ENCODE data around the gene GALM. TPM values are rescaled to one million over a fixed set of nuclear protein-coding genes. Genes with fewer than 3 reads are reported as not detected.
A peak's percentile ranks its signal among the peaks of the same experiment; 100 is the strongest.

The GALM gene
- total RNA-seq (2021; fragmentation: NEBNext Ultra II Directional; extraction: Animal tissue kit (Norgen Biotek cat#: 25700)) (12.0 and 13.1 TPM in 2 replicates), polyA plus RNA-seq (2011; rRNA removed) (7.3 and 9.9 TPM in 2 replicates), polyA minus RNA-seq (2011; rRNA and poly(A)+ RNA removed) (13.2 and 14.2 TPM in 2 replicates)
- 13.9 TPM for polyA plus RNA-seq (2011; cell fraction: cytosol; rRNA removed)
- 4.1 TPM for polyA plus RNA-seq (2011; cell fraction: nucleus; rRNA removed)
- 10.5 to 12.9 TPM (median 11.2 TPM) in 4 replicates for polyA plus RNA-seq (2012, experiment 1 of 2)
- polyA plus RNA-seq (2012, experiment 2 of 2) = 7.2 TPM
- 8.9 TPM for polyA plus RNA-seq (2013, experiment 1 of 2)
- 9.3 TPM for polyA plus RNA-seq (2013, experiment 2 of 2)
- 9.0 TPM for polyA minus RNA-seq (2011; cell fraction: cytosol; rRNA and poly(A)+ RNA removed)
- 11.6 TPM for polyA minus RNA-seq (2011; cell fraction: nucleus; rRNA and poly(A)+ RNA removed)
- long read RNA-seq, experiment 1, partial matches to known transcripts = 0 of 4 reads
- long read RNA-seq, experiment 1, other reads (novel, unspliced or antisense) = 1 of 4 reads
- long read RNA-seq, experiment 2, transcript GALM-201 (7 exons, 2,484 nt) = major isoform, 14 of 17 reads
- long read RNA-seq, experiment 2, partial matches to known transcripts = 3 of 17 reads
- long read RNA-seq, experiment 2, other reads (novel, unspliced or antisense) = 0 of 17 reads

DNA sequence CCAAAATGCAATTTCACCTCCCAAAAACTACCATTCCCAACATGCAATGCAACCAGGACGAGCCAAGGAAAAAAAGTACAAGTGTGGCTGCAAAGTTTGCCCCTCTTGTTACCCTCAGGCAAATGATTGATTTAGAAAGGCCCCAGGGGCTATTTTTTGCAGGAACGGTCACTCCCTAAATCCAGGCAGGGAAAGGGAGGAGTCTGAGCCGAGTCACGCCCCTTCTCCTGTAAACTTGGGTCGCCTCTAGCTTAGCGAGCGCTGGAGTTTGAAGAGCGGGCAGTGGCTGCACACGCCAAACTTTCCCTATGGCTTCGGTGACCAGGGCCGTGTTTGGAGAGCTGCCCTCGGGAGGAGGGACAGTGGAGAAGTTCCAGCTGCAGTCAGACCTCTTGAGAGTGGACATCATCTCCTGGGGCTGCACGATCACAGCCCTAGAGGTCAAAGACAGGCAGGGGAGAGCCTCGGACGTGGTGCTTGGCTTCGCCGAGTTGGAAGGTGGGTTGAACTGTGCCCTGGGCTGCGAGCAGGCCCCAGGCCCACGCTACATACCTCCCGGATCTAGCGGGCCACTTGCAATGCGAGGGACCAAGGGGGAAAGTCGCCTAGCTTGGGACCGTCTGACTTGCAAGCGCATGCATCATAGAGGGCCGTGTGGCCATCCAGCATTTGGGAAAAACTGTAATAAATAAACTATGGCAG is at the start of gene GALM:
GALM (plus strand) TSS at position 261 of the 702 bp plus-strand sequence; CDS start at position 309, 48 bp downstream.
- no peak within 1 kb of the TSS for H3K14ac ChIP-seq (ENCODE audit: insufficient read length)
- no peaks in the 10 kb centered on the region for H3K27me3 ChIP-seq (replicated peaks in 1 of 4; ENCODE audit: control insufficient read depth in 3 of 4, extremely low read depth in 1 of 4, insufficient read depth in 3 of 4, low read length in 3 of 4)
- peaks cover 0 to 7% (median 2%) of the 10 kb centered on the region in 4 experiments; a peak in 4 of 7 replicates for H3K4me1 ChIP-seq (replicated peaks in 1 of 4; ENCODE audit: control insufficient read depth in 3 of 4, insufficient read depth in 4 of 4, low read length in 3 of 4)
- H4K8ac ChIP-seq (ENCODE audit: extremely low read depth, insufficient read depth, low read length) = peak within 1 kb of the TSS; percentile 76; the same call in 1 of the 2 replicates
- no peak within 1 kb of the TSS for H2BK12ac ChIP-seq (ENCODE audit: low read depth, low read length)
- DNase-seq (ENCODE audit: low read depth in 1 of 2, low spot score in 2 of 2) (peak; percentile 80 to 81), FAIRE-seq (peak; percentile 70)
- H4K20me1 ChIP-seq (replicated peaks in 1 of 2; ENCODE audit: control insufficient read depth in 1 of 2, insufficient read depth in 2 of 2, low read length in 2 of 2) = no peaks in the 10 kb centered on the region
- H2AFZ ChIP-seq (ENCODE audit: low read length) = peak within 1 kb of the TSS; percentile 89
- no peak within 1 kb of the TSS for H2BK120ac ChIP-seq (replicated peaks; ENCODE audit: low read depth, low read length)
- peak within 1 kb of the TSS; percentile 86 to 93 for H3K4me2 ChIP-seq (ENCODE audit: insufficient read depth in 1 of 2, low read depth in 2 of 2, low read length in 2 of 2)
- peak within 1 kb of the TSS; percentile 6; the same call in 1 of the 2 replicates for H3K27ac ChIP-seq (ENCODE audit: low read depth, low read length)
- no peaks in the 10 kb centered on the region for H3K79me1 ChIP-seq (ENCODE audit: low read depth, low read length)
- H3K9me3 ChIP-seq (ENCODE audit: insufficient read depth in 2 of 2, low read depth in 1 of 2, low read length in 1 of 2) = no peaks in the 10 kb centered on the region
- no peak within 1 kb of the TSS for H4K91ac ChIP-seq (replicated peaks; ENCODE audit: insufficient read length, low read length)
- peak within 1 kb of the TSS; percentile 44 to 85 (median 76) for H3K4me3 ChIP-seq (ENCODE audit: extremely low read depth in 1 of 4, insufficient read depth in 2 of 4, low read depth in 3 of 4, low read length in 4 of 4)
- ChIA-PET POLR2A (ENCODE audit: partially characterized antibody) (interaction anchor here (0.9 to 4.0 kb wide), 6 partner anchors 15 to 85 kb away, joined by 3 to 28 read pairs (median 6); partner anchors contain the start of genes HNRNPLL and SRSF7), CTCF (ENCODE audit: partially characterized antibody) (interaction anchor here (1.0 to 1.5 kb wide), 7 partner anchors 8 to 83 kb away, joined by 3 to 5 read pairs (median 3); no protein-coding TSS in a partner anchor)
- H3K23ac ChIP-seq (ENCODE audit: insufficient read length) = no peak within 1 kb of the TSS
- no peak within 1 kb of the TSS for H2AK5ac ChIP-seq (ENCODE audit: low read depth, low read length)
- H2BK5ac ChIP-seq (ENCODE audit: low read depth, low read length) = 0 out of 2 replicates have a peak within 1 kb of the TSS, but pooled peaks have one; percentile 57
- no peak within 1 kb of the TSS for H4K5ac ChIP-seq (ENCODE audit: insufficient read length, low read depth, low read length)
- H3K79me2 ChIP-seq (ENCODE audit: control insufficient read depth in 1 of 2, insufficient read depth in 2 of 2, low read length in 2 of 2) = no peaks in the 10 kb centered on the region; a peak in 1 of 4 replicates
- H3K18ac ChIP-seq (ENCODE audit: extremely low read depth, low read length) = peak within 1 kb of the TSS; percentile 52; the same call in 1 of the 2 replicates
- H3K56ac ChIP-seq (replicated peaks; ENCODE audit: insufficient read length, low read depth, low read length) = no peak within 1 kb of the TSS
- peak within 1 kb of the TSS in 3 of 4 experiments; percentile 58 to 70 (median 61); a peak in 6 of 7 replicates for H3K9ac ChIP-seq (replicated peaks in 1 of 4; ENCODE audit: extremely low read depth in 1 of 4, low read depth in 3 of 4, low read length in 3 of 4)
- peaks cover 5% of the 10 kb centered on the region for H3K23me2 ChIP-seq (ENCODE audit: low read depth, low read length)
- no peak within 1 kb of the TSS for H2BK20ac ChIP-seq (ENCODE audit: low read length)
- WGBS, 2 experiments (ENCODE audit: extremely low coverage in 1 of 2, insufficient coverage in 1 of 2, insufficient read length in 1 of 2, insufficient replicate concordance in 2 of 2, low coverage in 1 of 2, low lambda C conversion rate in 2 of 2, missing lambda C conversion rate in 1 of 2) = 3% methylated on average over 25 of the region's 26 CpGs; no CpG with 5 or more reads in 1 of the 2 experiments
- H2BK15ac ChIP-seq (ENCODE audit: low read length) = no peak within 1 kb of the TSS
- no peak within 1 kb of the TSS for H3K4ac ChIP-seq (replicated peaks; ENCODE audit: insufficient read length, low read depth, low read length)
- H3K36me3 ChIP-seq (ENCODE audit: control insufficient read depth in 2 of 4, insufficient read depth in 4 of 4, low read length in 3 of 4) = no peaks in the 10 kb centered on the region
- TF ChIP-seq, protein P1, sequence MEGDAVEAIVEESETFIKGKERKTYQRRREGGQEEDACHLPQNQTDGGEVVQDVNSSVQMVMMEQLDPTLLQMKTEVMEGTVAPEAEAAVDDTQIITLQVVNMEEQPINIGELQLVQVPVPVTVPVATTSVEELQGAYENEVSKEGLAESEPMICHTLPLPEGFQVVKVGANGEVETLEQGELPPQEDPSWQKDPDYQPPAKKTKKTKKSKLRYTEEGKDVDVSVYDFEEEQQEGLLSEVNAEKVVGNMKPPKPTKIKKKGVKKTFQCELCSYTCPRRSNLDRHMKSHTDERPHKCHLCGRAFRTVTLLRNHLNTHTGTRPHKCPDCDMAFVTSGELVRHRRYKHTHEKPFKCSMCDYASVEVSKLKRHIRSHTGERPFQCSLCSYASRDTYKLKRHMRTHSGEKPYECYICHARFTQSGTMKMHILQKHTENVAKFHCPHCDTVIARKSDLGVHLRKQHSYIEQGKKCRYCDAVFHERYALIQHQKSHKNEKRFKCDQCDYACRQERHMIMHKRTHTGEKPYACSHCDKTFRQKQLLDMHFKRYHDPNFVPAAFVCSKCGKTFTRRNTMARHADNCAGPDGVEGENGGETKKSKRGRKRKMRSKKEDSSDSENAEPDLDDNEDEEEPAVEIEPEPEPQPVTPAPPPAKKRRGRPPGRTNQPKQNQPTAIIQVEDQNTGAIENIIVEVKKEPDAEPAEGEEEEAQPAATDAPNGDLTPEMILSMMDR (IDR thresholded peaks at IDR 0.05; ENCODE audit: control extremely low read depth in 1 of 3, insufficient read depth in 1 of 3, low read depth in 1 of 3, low read length in 3 of 3) = no peak
- TF ChIP-seq FOSL1 (IDR thresholded peaks at IDR 0.05; ENCODE audit: insufficient read depth, low read depth, low read length) = no peak
- no peak for TF ChIP-seq TCF12 (IDR thresholded peaks at IDR 0.05; ENCODE audit: low read depth, low read length)
- peak; percentile 53; the same call in 1 of the 2 replicates for TF ChIP-seq PHF8 (conservative IDR thresholded peaks at IDR 0.05; ENCODE audit: low read depth, low read length)
- peak in 1 of 2 experiments; percentile 66; a peak in 2 of 3 replicates for TF ChIP-seq POLR2A (IDR thresholded peaks at IDR 0.05; ENCODE audit: control extremely low read depth in 1 of 2, low read depth in 2 of 2, low read length in 2 of 2)
- no peak for TF ChIP-seq JUND (IDR thresholded peaks at IDR 0.05; ENCODE audit: low read length)
